HG03571 (cell line): ENCODE results near the gene AGPAT4.

Experiments used
- ATAC-seq: cut with Tn5 transposase; IDR thresholded peaks from one replicate; pipeline ENCODE4 v1.9.1; 2021; ENCODE audit not compliant: unreplicated experiment

AGPAT4 gene

GRCh38 chr6:161169035-161169434, 104.8 kb downstream of the AGPAT4 start:
- ATAC-seq: no peak

GRCh38 chr6:161168281-161168891, 105.5 kb downstream of the AGPAT4 start:
- ATAC-seq: no peak

- ATAC-seq: no peak
Measured at GRCh38 chr6:161166677-161167076, 107.2 kb downstream of the AGPAT4 start.

GRCh38 chr6:161166176-161166575, 107.7 kb downstream of the AGPAT4 start:
- ATAC-seq: no peak

GRCh38 chr6:161164182-161164625, 109.7 kb downstream of the AGPAT4 start:
- ATAC-seq: no peak

- no peak for ATAC-seq
Measured at GRCh38 chr6:161163466-161164181, 110.2 kb downstream of the AGPAT4 start.

GRCh38 chr6:161162722-161163121, 111.1 kb downstream of the AGPAT4 start:
- ATAC-seq: no peak

- no peak for ATAC-seq
Measured at GRCh38 chr6:161161889-161162624, 111.8 kb downstream of the AGPAT4 start.

GRCh38 chr6:161161121-161161520, 112.7 kb downstream of the AGPAT4 start:
- no peak for ATAC-seq

- no peak for ATAC-seq
Measured at GRCh38 chr6:161154796-161155335, 119.0 kb downstream of the AGPAT4 start.

- no peak for ATAC-seq
Measured at GRCh38 chr6:161153725-161154124, 120.1 kb downstream of the AGPAT4 start.

- ATAC-seq: no peak
Measured at GRCh38 chr6:161152907-161153662, 120.8 kb downstream of the AGPAT4 start.

- no peak for ATAC-seq
Measured at GRCh38 chr6:161152527-161152862, 121.4 kb downstream of the AGPAT4 start.

GRCh38 chr6:161151660-161152526, 122.0 kb downstream of the AGPAT4 start:
- ATAC-seq: no peak

GRCh38 chr6:161151059-161151645, 122.7 kb downstream of the AGPAT4 start:
- ATAC-seq: no peak

GRCh38 chr6:161150566-161150965, 123.3 kb downstream of the AGPAT4 start:
- no peak for ATAC-seq

GRCh38 chr6:161150136-161150535, 123.7 kb downstream of the AGPAT4 start:
- ATAC-seq: no peak

- ATAC-seq: no peak
Measured at GRCh38 chr6:161143663-161144430, 130.0 kb downstream of the AGPAT4 start.

GRCh38 chr6:161142957-161143296, 130.9 kb downstream of the AGPAT4 start:
- no peak for ATAC-seq
